Measurements from ENCODE around the gene TTC8. TPM values are rescaled to one million over a fixed set of nuclear protein-coding genes. Genes with fewer than 3 reads are reported as not detected.
"Not testable (repeated sequence)": the region's sequence is repeated elsewhere in the genome, so short reads cannot be mapped to it uniquely, and the experiment has no call there.

Gene TTC8
- total RNA-seq: 10 to 100 TPM; 11.2 to 16.3 TPM

GRCh38 chr14:88824314-88825077 is at the start of gene TTC8:
Gene TTC8 (plus strand): TSS chr14:88824651. CDS start chr14:88824708, 57 bp downstream.
- 0% methylated on average over 27 to 50 of the region's 50 CpGs for WGBS, 2 donors
- no peaks in the 10 kb centered on the region for H3K27me3 ChIP-seq
- peak; percentile 99 for ATAC-seq
- peak within 1 kb of the TSS; percentile 73 to 94 (median 86) for H3K27ac ChIP-seq
- H3K4me1 ChIP-seq: peaks cover 9% of the 10 kb centered on the region
- no peaks in the 10 kb centered on the region for H3K9me3 ChIP-seq
- intact Hi-C loops (cut with DNase I): no loop called here
- DNase-seq: peak; percentile 82 to 89 (median 87)
- H3K4me3 ChIP-seq: peak within 1 kb of the TSS; percentile 30 to 52
- peak in 1 of 7 experiments; percentile 35 for TF ChIP-seq CTCF (IDR thresholded peaks at IDR 0.05)
- TF ChIP-seq POLR2A (IDR thresholded peaks at IDR 0.05): peak; percentile 60 to 87 (median 84)
- H3K36me3 ChIP-seq (replicated peaks in 1 of 2; ENCODE audit: insufficient read depth in 1 of 2, low read depth in 2 of 2): no peaks in the 10 kb centered on the region

DNA sequence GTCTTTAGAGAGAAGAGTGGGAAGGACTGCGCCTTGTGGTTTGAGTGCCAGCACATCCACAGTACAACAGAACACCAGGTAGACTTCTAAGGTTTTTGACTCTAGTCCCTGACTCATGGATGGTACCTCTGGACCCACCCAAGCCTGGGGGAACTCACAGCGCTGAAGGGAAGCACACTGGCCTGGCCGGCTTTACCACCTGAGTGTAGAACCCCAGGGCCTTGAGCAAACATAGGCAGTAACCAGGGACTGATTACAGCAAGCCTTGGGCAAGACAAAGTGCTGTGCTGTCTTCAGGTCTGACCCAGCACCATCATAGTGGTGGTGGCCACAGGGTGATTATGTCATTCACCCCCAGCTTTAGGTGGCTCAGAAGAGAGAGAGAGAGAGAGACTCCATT is 48.9 kb upstream of the TTC8 start:
- no peaks in the 10 kb centered on the region for H3K4me1 ChIP-seq
- H3K27me3 ChIP-seq: no peaks in the 10 kb centered on the region
- intact Hi-C loops (cut with DNase I): no loop called here
- no peak for TF ChIP-seq POLR2A (IDR thresholded peaks at IDR 0.05)
- no peak for TF ChIP-seq CTCF (IDR thresholded peaks at IDR 0.05)
- H3K27ac ChIP-seq: no peak overlapping the region
- no peaks in the 10 kb centered on the region for H3K36me3 ChIP-seq (replicated peaks in 1 of 2; ENCODE audit: insufficient read depth in 1 of 2, low read depth in 2 of 2)
- WGBS, 2 donors: 88 to 100% methylated on average over 3 of the region's 3 CpGs
- no peak overlapping the region for H3K4me3 ChIP-seq
- ATAC-seq (no peak), DNase-seq (no peak)
- H3K9me3 ChIP-seq: no peaks in the 10 kb centered on the region

- WGBS, 2 donors: 72 to 76% methylated on average over 1 of the region's 1 CpG
- Histone ChIP-seq H3K27ac (no peak overlapping the region), H3K9me3 (no peaks in the 10 kb centered on the region), H3K36me3 (replicated peaks in 1 of 2; ENCODE audit: insufficient read depth in 1 of 2, low read depth in 2 of 2) (no peaks in the 10 kb centered on the region), H3K4me1 (no peaks in the 10 kb centered on the region), H3K27me3 (no peaks in the 10 kb centered on the region), H3K4me3 (no peak overlapping the region)
- ATAC-seq (no peak), DNase-seq (no peak)
- intact Hi-C loops (cut with DNase I): no loop called here
- TF ChIP-seq CTCF (IDR thresholded peaks at IDR 0.05) (no peak), POLR2A (IDR thresholded peaks at IDR 0.05) (no peak)
Measured at GRCh38 chr14:88785911-88786310, 38.5 kb upstream of the TTC8 start.

DNA sequence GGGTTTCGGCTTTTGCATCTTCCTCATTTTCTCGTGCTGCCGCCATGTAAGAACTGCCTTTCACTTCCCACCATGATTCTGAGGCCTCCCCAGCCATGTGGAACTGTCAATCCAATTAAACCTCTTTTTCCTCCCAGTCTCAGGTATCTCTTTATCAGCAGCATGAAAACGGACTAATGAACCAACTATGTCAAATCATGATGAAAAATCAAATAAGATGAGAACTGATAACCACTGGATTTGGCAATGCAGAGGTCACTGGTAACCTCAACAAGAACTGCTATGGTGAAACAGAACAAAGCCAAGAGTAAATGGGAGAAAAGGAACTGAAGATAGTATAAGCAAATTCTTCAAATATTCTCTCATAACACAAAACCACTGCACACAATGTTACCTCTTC is 37.7 kb upstream of the TTC8 start:
- DNase-seq: no peak
- no peaks in the 10 kb centered on the region for H3K9me3 ChIP-seq
- WGBS, 2 donors: 85 to 88% methylated on average over 4 of the region's 4 CpGs
- H3K36me3 ChIP-seq (replicated peaks in 1 of 2; ENCODE audit: insufficient read depth in 1 of 2, low read depth in 2 of 2): no peaks in the 10 kb centered on the region
- intact Hi-C loops (cut with DNase I): no loop called here
- peaks cover 7% of the 10 kb centered on the region for H3K4me1 ChIP-seq
- no peak for TF ChIP-seq CTCF (IDR thresholded peaks at IDR 0.05)
- no peak for ATAC-seq
- H3K27ac ChIP-seq: no peak overlapping the region
- no peaks in the 10 kb centered on the region for H3K27me3 ChIP-seq
- no peak overlapping the region for H3K4me3 ChIP-seq

DNA sequence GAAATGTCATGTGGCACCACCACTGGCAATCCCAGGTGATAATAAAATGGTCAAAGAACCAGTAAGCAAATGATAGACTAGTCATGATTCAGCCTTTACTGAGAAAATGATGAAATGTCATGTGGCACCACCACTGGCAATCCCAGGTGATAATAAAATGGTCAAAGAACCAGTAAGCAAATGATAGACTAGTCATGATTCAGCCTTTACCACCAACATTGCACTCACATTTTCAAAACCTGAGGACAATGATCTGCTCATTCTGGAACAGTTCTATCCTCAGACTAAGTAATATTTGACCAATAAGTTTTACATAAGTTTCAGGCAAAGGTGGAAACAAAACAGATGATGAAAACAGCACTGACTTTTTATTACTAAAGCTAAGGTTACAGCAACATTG is 34.9 kb upstream of the TTC8 start:
- DNase-seq; H3K9me3 ChIP-seq; H3K4me3 ChIP-seq; ATAC-seq; H3K27ac ChIP-seq; intact Hi-C loops (cut with DNase I); H3K27me3 ChIP-seq; H3K36me3 ChIP-seq (replicated peaks in 1 of 2; ENCODE audit: insufficient read depth in 1 of 2, low read depth in 2 of 2): not testable (repeated sequence)
- peaks cover 14% of the 10 kb centered on the region for H3K4me1 ChIP-seq
